Lower lobe of right lung (tissue), 2 donors: Measurements from ENCODE around the gene PHIP. TPM values are rescaled to one million over a fixed set of nuclear protein-coding genes. Genes with fewer than 3 reads are reported as not detected.
A peak's percentile ranks its signal among the peaks of the same experiment; 100 is the strongest.

ENCODE experiments used
- ATAC-seq, 2 donors: fragments of 200-7000 bp; cut with Tn5 transposase; one replicate each; pipeline ENCODE4 v1.9.1; 2020 to 2022; ENCODE audit warnings: mild to moderate bottlenecking in 2 of 2, moderate library complexity in 2 of 2
- DNase-seq: peaks from one replicate; pipeline ENCODE4 v3.0.0-alpha.2; 2020
- H3K27ac ChIP-seq: fragments of 200-600 bp; one replicate; pipeline ENCODE4 v1.8.0; 2022
- H3K27me3 ChIP-seq: fragments of 200-600 bp; one replicate; pipeline ENCODE4 v1.8.0; 2022; ENCODE audit warnings: low read depth
- H3K36me3 ChIP-seq: fragments of 200-600 bp; one replicate; pipeline ENCODE4 v1.8.0; 2022; ENCODE audit warnings: mild to moderate bottlenecking
- H3K4me1 ChIP-seq: fragments of 200-600 bp; one replicate; pipeline ENCODE4 v1.8.0; 2022
- H3K4me3 ChIP-seq: fragments of 200-600 bp; one replicate; pipeline ENCODE4 v1.8.0; 2022; ENCODE audit warnings: mild to moderate bottlenecking
- H3K9me3 ChIP-seq: fragments of 200-600 bp; one replicate; pipeline ENCODE4 v1.8.0; 2022
- intact Hi-C: fragments of 100-400 bp; cut with DNase I; formaldehyde crosslinking; loops from one replicate; pipeline ENCODE4 v1.11.0; 2022
- total RNA-seq: library from RNA; stranded (reverse); fragmentation: NEBNext Ultra II Directional; extraction: Animal tissue kit (Norgen Biotek cat#: 25700); gene quantifications from one replicate; pipeline ENCODE4 v1.2.1, GENCODE V29; 2021
- TF ChIP-seq, protein P1 (sequence below): fragments of 200-600 bp; IDR thresholded peaks from one replicate; pipeline ENCODE4 v1.8.0; 2022; ENCODE audit warnings: antibody characterized with exemption, mild to moderate bottlenecking
- donor health status: DM: no; HTN: yes; CAD: no; lungs with severe emphysema.

The PHIP gene
- total RNA-seq, 1 donor from 2014 or later: 35.6 TPM

DNA sequence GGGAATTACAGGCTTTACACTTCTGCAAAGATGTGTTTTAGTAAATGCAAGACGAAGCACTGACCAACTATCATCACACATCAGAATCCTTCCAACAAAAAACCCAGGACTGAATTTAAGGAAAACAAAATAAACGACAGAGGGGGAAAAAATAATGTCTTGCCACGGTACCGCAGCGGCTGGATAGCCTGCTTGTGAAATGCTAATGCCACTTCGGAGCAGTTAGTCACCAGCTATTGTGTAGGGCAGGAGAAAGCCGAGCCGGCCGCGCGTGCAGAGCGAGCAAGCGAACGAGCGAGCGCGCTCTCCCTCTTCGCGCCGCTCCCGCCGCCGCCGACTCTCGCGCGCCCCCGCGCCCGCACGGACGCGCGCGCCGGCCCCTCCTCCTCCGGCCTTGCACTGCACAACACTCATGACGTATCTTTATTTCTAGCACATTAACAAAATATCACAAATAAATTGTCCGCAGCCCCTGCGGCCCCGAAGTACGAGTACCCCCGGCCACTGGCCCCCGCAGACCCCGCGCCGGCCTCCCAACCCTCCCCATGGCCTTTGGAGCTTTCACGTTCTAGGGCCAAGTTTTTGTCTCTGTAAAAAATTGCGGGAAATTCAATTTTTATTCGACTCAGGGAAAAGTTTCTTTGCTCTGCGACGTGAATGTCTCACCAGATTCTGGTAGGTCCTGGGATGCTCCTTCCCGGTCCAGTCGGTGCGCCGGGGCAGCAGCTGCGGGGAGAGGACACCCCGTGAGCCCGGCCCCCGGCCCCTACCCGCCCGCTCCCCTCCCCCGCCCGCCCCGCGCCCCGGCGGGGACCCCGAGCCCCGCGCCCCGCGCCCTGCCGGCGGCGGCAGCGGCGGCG is 1.0 kb downstream of the PHIP start:
- TF ChIP-seq, protein P1, sequence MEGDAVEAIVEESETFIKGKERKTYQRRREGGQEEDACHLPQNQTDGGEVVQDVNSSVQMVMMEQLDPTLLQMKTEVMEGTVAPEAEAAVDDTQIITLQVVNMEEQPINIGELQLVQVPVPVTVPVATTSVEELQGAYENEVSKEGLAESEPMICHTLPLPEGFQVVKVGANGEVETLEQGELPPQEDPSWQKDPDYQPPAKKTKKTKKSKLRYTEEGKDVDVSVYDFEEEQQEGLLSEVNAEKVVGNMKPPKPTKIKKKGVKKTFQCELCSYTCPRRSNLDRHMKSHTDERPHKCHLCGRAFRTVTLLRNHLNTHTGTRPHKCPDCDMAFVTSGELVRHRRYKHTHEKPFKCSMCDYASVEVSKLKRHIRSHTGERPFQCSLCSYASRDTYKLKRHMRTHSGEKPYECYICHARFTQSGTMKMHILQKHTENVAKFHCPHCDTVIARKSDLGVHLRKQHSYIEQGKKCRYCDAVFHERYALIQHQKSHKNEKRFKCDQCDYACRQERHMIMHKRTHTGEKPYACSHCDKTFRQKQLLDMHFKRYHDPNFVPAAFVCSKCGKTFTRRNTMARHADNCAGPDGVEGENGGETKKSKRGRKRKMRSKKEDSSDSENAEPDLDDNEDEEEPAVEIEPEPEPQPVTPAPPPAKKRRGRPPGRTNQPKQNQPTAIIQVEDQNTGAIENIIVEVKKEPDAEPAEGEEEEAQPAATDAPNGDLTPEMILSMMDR: no peak

DNA sequence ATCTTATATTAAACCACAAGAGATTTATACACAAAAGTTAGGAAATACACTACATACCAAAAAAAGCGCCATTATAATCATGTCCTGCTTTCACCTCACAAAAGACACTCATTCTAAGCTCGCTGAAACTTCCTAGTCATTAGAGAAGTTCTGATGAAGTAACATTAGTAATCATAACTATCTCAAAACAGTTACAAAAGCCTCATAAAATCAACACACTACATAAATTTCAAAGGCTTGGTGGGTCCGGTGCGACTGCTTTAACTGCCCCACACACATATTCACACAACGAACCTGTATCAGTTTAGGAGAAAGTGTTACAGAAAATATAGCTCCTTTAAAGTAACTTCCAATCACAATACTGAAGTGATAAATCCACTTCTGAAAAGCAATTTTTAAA is 1.9 kb downstream of the PHIP start:
- no peaks in the 10 kb centered on the region for H3K9me3 ChIP-seq
- peaks cover 10% of the 10 kb centered on the region for H3K36me3 ChIP-seq
- no peak for ATAC-seq
- intact Hi-C loops: no loop called here
- TF ChIP-seq, protein P1: no peak
- no peaks in the 10 kb centered on the region for H3K27me3 ChIP-seq
- H3K4me3 ChIP-seq: peak overlapping the region; percentile 78
- H3K4me1 ChIP-seq: peaks cover 46% of the 10 kb centered on the region
- peak overlapping the region; percentile 94 for H3K27ac ChIP-seq
- no peak for DNase-seq

More for the DNA sequence above, 1.0 kb downstream of the PHIP start:
- H3K4me1 ChIP-seq: peaks cover 41% of the 10 kb centered on the region
- no peaks in the 10 kb centered on the region for H3K9me3 ChIP-seq
- DNase-seq (peak; percentile 95), ATAC-seq (peak; percentile 88 to 92)
- H3K27me3 ChIP-seq: no peaks in the 10 kb centered on the region
- peaks cover 10% of the 10 kb centered on the region for H3K36me3 ChIP-seq
- H3K4me3 ChIP-seq: peak overlapping the region; percentile 78
- peak overlapping the region; percentile 94 for H3K27ac ChIP-seq
- intact Hi-C loops: no loop called here

DNA sequence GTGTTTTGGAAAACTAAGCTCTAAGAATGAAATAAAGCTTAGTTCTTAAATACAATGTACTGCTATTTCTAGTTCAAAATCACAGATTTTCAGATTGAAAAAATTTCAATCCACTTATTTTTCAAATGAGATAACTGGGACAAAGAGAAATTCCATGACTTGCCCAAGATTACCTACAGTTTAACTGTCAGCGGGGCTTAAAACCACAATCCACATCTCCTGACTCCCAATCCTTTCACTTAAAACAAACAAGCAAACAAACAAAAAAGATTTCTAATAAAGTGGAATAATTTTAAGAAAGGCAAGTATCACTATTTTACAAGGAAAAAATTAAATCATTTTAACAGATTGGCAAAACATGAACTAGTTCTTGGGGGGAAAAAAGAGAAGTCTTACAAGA is 4.2 kb downstream of the PHIP start:
- H3K36me3 ChIP-seq: peaks cover 10% of the 10 kb centered on the region
- intact Hi-C loops: no loop called here
- ATAC-seq (no peak), DNase-seq (no peak)
- TF ChIP-seq, protein P1: no peak
- no peak overlapping the region for H3K4me3 ChIP-seq
- peaks cover 54% of the 10 kb centered on the region for H3K4me1 ChIP-seq
- H3K27ac ChIP-seq: no peak overlapping the region
- no peaks in the 10 kb centered on the region for H3K27me3 ChIP-seq
- no peaks in the 10 kb centered on the region for H3K9me3 ChIP-seq

DNA sequence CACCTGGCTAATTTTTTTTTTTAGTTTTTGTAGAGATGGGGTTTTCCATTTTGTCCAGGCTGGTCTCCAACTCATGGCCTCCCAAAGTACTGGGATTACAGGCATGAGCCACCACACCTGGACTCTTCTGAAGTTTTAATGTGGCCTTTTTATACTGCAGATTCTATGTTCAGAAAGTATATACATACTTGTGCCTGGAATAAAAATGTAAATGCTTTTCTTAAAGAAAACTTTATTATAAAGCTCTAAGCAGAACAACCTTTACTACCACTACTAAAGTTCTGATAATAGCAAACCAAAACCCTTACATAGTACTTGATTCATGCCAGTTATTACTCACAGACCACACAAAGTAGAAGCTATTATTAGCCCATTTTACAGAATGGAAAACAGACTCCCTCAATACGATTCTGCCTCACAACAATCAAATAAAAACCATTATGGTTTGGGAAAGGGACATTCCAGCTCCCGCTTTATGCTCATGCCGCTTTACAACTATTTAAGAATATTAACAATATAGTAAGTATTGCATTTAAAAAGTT is 5.3 kb downstream of the PHIP start:
- DNase-seq (no peak), ATAC-seq (no peak)
- H3K27me3 ChIP-seq: no peaks in the 10 kb centered on the region
- no peak overlapping the region for H3K27ac ChIP-seq
- TF ChIP-seq, protein P1: no peak
- no peak overlapping the region for H3K4me3 ChIP-seq
- H3K4me1 ChIP-seq: peaks cover 56% of the 10 kb centered on the region
- peaks cover 10% of the 10 kb centered on the region for H3K36me3 ChIP-seq
- intact Hi-C loops: no loop called here
- no peaks in the 10 kb centered on the region for H3K9me3 ChIP-seq

DNA sequence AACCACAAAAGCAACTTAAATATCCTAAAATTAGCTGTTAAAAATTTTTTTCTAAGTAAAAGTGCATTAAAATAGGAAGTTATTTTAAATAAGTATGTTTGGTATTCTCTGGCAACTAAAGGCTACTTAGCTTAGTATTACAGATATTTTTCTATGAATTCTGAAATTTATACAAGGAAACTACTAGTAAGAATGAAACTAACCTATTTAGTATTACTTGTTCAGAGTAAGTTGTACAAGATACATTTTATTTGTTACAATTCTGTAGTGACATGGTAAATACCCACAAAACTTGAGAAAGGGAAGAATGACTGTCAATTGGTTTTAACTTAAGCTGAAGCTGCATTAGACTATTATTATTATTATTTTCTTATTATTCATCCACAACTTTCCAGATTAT is 6.5 kb downstream of the PHIP start:
- DNase-seq (no peak), ATAC-seq (no peak)
- H3K36me3 ChIP-seq: peaks cover 10% of the 10 kb centered on the region
- peaks cover 56% of the 10 kb centered on the region for H3K4me1 ChIP-seq
- intact Hi-C loops: no loop called here
- no peak overlapping the region for H3K4me3 ChIP-seq
- H3K27ac ChIP-seq: no peak overlapping the region
- TF ChIP-seq, protein P1: no peak
- H3K27me3 ChIP-seq: no peaks in the 10 kb centered on the region
- H3K9me3 ChIP-seq: no peaks in the 10 kb centered on the region
